Endometrial microvascular endothelial cells (primary cell): Measurements from ENCODE around the gene NOTCH1. TPM values are rescaled to one million over a fixed set of nuclear protein-coding genes. Genes with fewer than 3 reads are reported as not detected.

ENCODE experiments used
- in situ Hi-C: cut with HindIII; loops from 2 replicates; pipeline ENCODE4 v1.10.0; 2017; ENCODE audit warnings: low sequenced_read_pairs, low pct_unique_long_range_greater_than_20kb; ENCODE audit errors: inconsistent ontology term
- total RNA-seq: library from RNA; depleted of rRNA; stranded (reverse); fragments of >200 nt; gene quantifications from one replicate; pipeline ENCODE4 v1.2.3, GENCODE V29; 2015; ENCODE audit errors: inconsistent ontology term

NOTCH1 gene
- total RNA-seq, 1 donor from 2014 or later = 63.9 TPM

DNA sequence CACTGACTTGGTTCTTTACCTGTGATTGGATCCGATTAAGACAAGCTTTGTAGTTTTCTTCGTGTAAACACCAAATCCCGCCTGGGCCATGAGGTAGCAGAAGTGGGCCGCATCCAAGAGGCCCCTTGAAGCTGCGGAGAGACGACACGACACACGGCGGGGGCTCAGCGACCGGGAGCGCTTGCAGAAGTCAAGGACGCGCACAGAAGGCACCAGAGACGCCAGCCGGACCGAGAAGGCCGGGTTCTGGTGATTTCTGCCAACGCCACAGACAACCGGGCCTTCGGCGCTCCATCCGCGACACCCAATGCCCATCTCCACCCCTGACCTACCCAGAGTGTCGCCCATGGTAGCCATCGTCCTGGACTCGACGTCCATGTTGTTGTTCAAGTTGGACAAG, 86.4 kb downstream of the NOTCH1 start:
- in situ Hi-C loops = no loop called here

DNA sequence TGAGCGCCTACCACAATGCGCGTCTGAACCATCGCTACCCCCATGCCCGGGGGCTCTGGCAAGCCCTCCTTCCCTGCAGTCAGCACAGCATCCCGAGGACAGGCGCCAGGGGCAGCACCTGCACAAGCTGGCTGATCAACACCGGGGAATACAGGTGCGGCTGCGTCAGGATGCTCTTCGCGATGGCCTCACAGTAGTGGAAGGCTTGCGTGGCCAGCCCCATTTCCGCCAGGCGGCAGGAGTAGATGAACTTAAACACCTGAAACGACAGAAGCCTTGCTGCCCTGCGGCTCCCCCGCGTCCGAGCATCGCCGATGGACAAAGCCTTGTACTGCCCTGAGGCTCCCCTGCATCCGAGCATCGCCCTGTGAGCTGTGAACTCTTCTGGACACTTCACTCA, 88.5 kb downstream of the NOTCH1 start:
- in situ Hi-C loops = no loop called here

DNA sequence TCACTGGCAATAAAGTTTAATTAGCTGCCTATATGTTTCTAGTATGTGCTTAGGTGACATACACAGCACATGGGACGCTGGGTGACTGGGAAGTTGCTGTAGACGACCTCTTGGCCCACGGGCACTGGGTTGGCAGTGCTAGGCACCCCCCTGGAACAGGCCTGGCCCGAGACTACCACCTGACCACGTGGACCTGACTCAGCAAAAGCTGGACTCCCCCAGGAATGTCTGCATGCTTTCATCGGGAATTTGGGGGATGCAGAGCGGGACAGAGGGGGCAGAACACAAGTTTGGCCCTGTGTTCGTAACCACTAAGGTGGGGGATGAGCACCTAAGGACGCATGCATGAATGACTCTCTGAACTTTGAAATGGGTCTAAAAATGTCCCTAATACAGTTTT, 89.6 kb downstream of the NOTCH1 start:
- in situ Hi-C loops = no loop called here

DNA sequence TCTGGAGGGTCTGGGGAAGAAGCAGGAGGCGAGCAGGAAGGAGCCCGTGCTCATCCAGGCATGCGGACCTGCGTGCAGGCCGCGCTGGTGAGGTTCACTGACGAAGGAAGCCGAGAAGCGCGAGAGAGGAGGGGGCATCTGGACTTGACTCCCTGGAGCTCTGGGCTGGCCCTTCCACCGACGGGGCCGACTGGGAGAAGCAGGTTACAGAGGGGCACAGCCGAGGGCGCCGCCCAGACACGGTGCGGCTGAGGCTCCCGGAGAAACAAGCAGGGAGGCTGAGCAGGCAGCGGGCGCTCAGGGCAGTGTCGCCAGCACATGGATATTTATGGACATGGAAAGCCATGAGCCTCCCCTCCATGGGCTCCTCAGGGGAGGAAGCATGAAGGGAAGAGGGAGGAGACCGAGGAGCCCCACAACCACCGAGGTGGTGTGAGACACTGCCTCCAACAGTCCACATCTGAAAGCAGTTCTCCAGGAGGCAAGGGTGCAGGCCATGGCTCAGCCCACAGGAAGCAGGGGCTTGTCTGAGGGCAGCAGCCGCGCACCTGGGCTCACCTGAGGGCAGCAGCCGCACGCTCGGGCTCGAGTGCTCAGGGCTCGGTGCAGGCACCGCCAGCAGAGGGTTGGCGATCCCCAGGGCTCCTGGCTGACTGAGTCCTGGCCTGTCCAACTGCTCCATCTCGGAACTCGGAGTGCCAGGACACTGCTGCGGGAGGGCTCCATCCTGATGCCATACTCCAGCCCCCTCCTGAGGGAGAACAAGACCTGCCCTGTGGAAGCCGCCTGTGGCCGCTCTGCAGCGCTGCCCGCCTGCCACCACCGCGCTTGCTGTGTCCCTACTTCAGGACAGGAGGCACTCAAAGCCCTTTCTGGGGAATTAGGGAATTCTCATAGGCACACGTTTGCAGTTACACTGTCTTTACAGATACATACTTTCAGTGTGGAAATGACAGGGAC, 90.5 kb downstream of the NOTCH1 start:
- in situ Hi-C loops = no loop called here

DNA sequence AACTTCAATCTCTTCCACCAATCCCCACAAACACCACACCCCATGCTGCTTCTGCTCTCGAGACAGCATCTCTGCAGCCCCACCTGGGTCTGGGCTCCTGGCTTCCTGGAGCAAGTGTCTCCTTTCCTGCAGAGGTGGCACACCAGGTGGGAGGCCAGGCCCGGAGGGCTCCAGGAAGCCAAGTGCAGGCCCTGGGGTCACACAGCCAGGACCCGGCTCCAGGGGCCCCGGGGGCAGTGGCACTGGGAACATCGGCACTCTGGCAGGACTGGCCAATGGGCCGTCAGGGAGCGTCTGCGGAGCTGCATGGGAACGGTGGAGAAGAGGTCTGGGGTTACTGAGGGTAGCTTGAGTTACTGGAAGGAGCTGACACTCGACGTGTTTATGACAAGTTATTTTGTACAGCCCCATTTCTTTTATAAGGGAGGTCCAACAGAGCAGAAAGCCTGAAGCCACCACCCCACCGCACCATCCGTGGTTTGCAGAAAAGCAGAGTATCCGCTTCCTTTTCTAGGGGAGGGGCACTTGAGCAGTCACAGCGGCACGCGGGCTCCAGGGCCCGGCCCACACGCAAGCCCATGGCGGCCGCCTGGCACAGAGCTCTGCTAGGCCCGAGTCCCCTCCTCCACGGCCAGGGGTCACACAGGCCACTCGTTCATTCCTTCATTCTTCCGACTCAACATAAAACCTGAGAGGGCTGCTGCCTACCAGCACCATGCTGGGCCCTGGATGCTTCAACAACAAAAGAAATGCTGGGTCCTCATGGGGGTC, 91.6 kb downstream of the NOTCH1 start:
- in situ Hi-C loops = no loop called here

DNA sequence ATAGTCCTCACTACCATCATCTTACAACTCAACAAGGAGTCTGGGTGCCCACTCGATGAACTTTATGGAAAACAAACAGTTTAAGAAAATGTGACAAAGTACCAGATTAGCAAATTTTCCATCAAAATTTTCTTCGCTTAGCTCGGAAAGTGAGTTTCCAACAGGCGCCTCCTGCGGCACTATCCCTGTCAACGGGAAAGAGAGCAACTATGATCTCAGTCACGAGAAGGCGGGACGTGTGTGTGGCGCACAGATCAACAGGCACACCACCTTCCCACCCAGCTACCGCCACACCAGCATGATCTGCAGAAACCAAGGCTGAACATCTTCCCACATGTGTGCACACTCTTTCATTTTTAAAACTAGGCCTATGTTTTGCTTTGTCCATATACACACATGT, 92.5 kb downstream of the NOTCH1 start:
- in situ Hi-C loops = no loop called here

DNA sequence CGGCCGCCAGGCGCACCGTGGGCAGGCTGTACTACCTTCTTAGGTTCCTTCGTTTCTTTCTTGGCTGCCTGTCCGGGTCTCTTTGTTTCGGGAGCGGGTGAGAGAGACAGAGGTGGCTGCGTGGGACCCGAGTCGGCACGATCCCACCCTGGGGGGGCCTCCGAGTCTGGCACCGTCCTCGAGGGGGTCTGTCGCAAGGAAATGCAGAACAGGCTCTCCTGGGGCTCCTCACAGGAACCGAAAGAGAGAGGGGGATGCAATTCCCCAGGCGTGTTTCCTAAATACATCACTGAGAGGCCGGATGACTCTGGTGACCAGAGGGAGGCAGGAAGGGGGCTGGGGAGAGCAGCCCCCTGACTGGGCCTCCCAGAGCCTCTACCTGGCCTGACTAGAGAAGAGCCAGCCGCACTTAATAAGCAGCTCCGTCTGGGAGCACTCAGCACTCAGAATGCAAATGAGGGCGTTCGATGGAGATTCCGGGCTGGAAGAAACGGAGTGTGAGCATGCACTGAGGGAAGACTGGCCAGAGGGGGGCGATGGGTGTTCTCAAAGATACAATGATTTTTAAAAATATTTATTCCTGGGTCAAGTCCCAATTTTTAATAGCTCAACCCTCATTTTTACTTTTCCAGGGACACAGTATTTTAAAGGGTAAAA, 94.5 kb downstream of the NOTCH1 start:
- in situ Hi-C loops = no loop called here

DNA sequence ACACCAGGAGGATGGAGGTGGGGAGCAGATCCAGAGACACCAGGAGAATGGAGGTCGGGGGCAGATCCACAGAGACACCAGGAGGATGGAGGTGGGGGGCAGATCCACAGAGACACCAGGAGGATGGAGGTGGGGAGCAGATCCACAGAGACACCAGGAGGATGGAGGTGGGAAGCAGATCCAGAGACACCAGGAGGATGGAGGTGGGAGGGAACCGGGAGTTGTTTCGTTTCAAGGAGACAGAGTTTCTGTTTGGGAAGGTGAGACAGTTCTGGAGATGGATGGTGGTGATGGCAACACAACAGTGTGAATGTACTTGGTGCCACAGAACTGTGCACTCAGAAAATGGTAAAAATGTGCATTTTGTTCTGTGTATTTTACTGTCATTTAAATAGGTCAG, 97.2 kb downstream of the NOTCH1 start:
- in situ Hi-C loops = no loop called here

DNA sequence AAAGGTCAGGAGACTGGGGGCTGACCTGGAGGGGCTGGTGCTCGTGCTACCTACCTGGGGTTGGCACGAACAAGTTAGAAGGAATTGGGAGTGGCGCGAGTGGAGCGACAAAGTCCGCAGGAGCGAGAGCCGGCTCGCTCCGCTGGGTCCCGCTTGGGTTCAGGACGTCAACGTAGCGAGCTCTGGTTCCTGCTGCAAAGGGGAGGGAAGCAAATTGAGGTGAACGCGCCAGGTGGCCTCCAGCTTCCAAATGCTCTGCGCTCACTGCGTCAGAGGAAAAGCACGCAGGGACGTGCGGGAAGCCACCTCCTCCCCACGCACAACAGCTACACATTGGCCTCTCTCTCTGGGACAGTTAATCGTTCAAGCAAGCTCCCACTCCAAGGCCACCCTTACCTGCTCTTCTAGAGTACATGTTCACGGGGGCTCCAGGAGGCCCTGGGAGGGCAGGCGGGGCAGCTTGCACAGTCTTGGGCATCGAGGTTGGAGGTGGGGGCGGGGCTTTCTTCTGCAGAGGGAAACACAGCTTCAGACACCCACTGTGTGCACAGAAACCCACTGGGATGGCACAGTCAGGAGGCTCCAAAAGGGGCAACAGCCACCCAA, 98.6 kb downstream of the NOTCH1 start:
- in situ Hi-C loops = no loop called here

DNA sequence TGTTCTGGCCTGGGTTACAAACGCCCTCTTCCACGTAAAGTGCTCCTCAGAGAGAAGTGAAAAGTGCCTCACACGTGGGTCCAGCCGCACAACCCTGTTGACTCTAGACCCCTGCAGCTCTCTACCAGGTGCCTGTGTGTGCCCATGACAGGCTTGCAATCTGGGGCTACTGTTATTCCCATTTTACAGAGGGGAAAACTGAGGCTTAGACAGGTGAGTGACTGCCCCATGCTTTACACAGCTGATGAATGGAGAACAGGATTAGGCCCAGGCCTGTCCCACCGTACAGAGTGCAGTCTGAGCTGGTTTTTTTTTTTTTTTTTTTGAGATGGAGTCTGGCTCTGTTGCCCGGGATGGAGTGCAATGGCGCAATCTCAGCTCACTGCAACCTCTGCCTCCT, 100.0 kb downstream of the NOTCH1 start:
- in situ Hi-C loops = no loop called here

Other genes starting within 250 kb of the NOTCH1 start
- not detected for gene CCDC187, start 242.0 kb downstream of the NOTCH1 start, total RNA-seq
- 20.2 TPM for gene GPSM1, start 218.5 kb downstream of the NOTCH1 start, total RNA-seq
- gene DNLZ, start 182.3 kb downstream of the NOTCH1 start, total RNA-seq = 40.5 TPM
- gene CARD9, start 172.4 kb downstream of the NOTCH1 start, total RNA-seq = 0.56 TPM
- 6.8 TPM for gene SNAPC4, start 145.9 kb downstream of the NOTCH1 start, total RNA-seq
- 55.2 TPM for gene ENTR1, start 135.4 kb downstream of the NOTCH1 start, total RNA-seq
- gene PMPCA, start 135.4 kb downstream of the NOTCH1 start, total RNA-seq = 57.7 TPM
- 12.0 TPM for gene INPP5E, start 106.2 kb downstream of the NOTCH1 start, total RNA-seq
- 43.3 TPM for gene SEC16A, start 63.0 kb downstream of the NOTCH1 start, total RNA-seq
- 1,333 TPM for gene EGFL7, start 116.9 kb upstream of the NOTCH1 start, total RNA-seq
- 31.7 TPM for gene AGPAT2, start 141.4 kb upstream of the NOTCH1 start, total RNA-seq
- 44.5 TPM for gene DIPK1B, start 166.5 kb upstream of the NOTCH1 start, total RNA-seq
- gene LCN10, start 196.9 kb upstream of the NOTCH1 start, total RNA-seq = not detected
- gene LCN6, start 202.5 kb upstream of the NOTCH1 start, total RNA-seq = not detected
- not detected for gene LCN8, start 212.2 kb upstream of the NOTCH1 start, total RNA-seq
- gene LCN15, start 218.5 kb upstream of the NOTCH1 start, total RNA-seq = not detected
- gene TMEM141, start 245.3 kb upstream of the NOTCH1 start, total RNA-seq = 72.7 TPM